Osteoblast (primary cell): ENCODE data around the gene ACTG1. TPM values are rescaled to one million over a fixed set of nuclear protein-coding genes. Genes with fewer than 3 reads are reported as not detected.

Experiments used
- total RNA-seq: library from RNA; depleted of rRNA; stranded (reverse); fragments of >200 nt; gene quantifications from 2 replicates; pipeline ENCODE4 v1.2.3, GENCODE V29; 2012

Gene ACTG1
- total RNA-seq, 1 donor = 13,273 TPM

Other genes starting within 250 kb of the ACTG1 start
- 85.5 and 92.6 TPM in 2 replicates for gene SLC38A10, start 217.5 kb downstream of the ACTG1 start, total RNA-seq
- gene BAHCC1, start 117.3 kb downstream of the ACTG1 start, total RNA-seq = 11.2 and 11.5 TPM in 2 replicates
- gene FSCN2, start 15.6 kb upstream of the ACTG1 start, total RNA-seq = 2.9 and 5.1 TPM in 2 replicates
- gene FAAP100, start 39.6 kb upstream of the ACTG1 start, total RNA-seq = 43.0 and 44.5 TPM in 2 replicates
- gene NPLOC4, start 124.3 kb upstream of the ACTG1 start, total RNA-seq = 97.8 and 118 TPM in 2 replicates
- 2.9 and 11.5 TPM in 2 replicates for gene TSPAN10, start 124.4 kb upstream of the ACTG1 start, total RNA-seq
- not detected in 2 replicates for gene PDE6G, start 143.7 kb upstream of the ACTG1 start, total RNA-seq
- 21.0 and 21.5 TPM in 2 replicates for gene OXLD1, start 153.8 kb upstream of the ACTG1 start, total RNA-seq
- gene CCDC137, start 153.9 kb upstream of the ACTG1 start, total RNA-seq = 4.7 and 5.6 TPM in 2 replicates
- 24.5 and 26.1 TPM in 2 replicates for gene ARL16, start 171.0 kb upstream of the ACTG1 start, total RNA-seq
- 100 and 110 TPM in 2 replicates for gene HGS, start 171.2 kb upstream of the ACTG1 start, total RNA-seq
- gene MRPL12, start 190.6 kb upstream of the ACTG1 start, total RNA-seq = 6.2 and 8.8 TPM in 2 replicates
- gene SLC25A10, start 199.5 kb upstream of the ACTG1 start, total RNA-seq = 7.6 and 8.3 TPM in 2 replicates